ENCODE data around the gene EML4.
"Not testable (repeated sequence)": the region's sequence is repeated elsewhere in the genome, so short reads cannot be mapped to it uniquely, and the experiment has no call there.

EML4 gene

DNA sequence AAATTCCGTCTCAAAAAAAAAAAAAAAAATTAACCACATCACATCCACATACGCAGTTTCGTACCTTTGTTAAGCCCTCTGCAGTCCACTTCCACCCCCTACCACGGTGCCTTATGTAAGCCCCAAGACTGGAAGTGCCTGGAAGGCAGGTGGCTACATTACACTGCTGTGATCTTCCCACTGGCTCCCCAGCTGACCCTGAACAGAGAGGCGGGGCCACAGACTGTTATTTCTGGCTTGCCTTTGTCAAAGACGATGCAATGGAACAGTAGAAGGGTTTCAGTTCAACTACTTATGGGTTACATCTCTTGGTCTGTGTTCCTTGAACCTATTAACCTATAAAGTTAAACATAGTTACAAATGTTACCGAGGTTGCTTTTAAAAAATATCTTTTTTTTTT lies 207.6 kb downstream of the EML4 start:
- no peak for DNase-seq (ENCODE audit: low spot score)
- FAIRE-seq: no peak

DNA sequence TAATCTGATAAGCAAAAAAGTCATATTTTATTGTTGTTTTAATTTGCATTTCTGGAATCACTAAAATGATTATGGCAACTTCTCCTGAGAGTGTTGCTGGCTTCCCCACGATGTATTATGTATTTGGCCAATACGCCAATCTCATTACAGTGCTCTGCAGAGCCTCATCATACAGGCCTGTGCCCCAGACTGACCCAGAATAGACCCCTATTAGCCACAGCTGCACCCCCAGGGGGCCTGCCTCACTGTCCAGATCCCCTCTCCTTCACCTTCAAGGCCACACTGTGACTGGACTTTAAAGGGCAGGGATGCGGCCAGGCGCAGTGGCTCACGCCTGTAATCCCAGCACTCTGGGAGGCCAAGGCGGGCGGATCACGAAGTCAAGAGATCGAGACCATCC lies 209.3 kb downstream of the EML4 start:
- no peak for DNase-seq (ENCODE audit: low spot score)
- no peak for FAIRE-seq

DNA sequence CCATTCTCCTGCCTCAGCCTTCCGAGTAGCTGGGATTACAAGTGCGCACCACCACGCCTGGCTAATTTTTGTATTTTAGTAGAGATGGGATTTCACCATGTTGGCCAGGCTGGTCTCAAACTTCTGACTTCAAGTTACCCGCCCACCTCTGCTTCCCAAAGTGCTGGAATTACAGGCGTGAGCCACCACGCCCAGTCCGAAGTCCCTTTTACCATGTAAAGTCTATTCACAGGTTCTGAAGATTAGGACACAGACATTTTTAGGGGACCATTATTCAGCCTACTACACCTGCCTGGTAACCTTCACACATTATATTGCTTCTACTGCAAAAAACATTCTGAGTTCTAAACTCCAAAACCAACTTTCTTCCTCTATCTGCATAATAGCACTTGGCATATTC lies 210.9 kb downstream of the EML4 start:
- not testable (repeated sequence) for DNase-seq (ENCODE audit: low spot score); FAIRE-seq

DNA sequence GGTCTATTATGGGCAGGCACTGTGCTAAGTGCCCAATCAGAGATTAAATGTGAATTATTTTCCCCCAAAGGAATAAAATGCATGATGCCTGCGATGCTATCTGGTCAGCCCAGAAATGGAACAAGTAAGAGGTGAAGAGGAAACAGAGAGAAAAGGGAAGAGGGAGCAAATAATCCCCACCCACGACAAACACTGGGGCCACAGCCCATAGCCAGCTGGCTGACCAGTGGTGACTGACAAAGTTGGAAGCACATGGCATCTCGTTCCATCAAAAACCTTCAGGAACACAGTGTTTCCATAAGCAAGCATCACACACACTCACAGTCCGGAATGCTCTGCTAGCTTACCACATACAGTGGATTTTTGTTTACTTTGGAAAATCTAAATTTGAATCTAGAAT lies 213.0 kb downstream of the EML4 start:
- no peak for DNase-seq (ENCODE audit: low spot score)
- no peak for FAIRE-seq
